Activated CD4-positive, alpha-beta memory T cell treated with anti-CD3 and anti-CD28 coated beads for 36 hours (primary cell): ENCODE data around the gene PAK6. TPM values are rescaled to one million over a fixed set of nuclear protein-coding genes. Genes with fewer than 3 reads are reported as not detected.

Experiments used
- CTCF ChIA-PET: fragments of 350-600 bp; sonication (Branson Sonifier 250); formaldehyde crosslinking; loops from one replicate; lab custom pipeline; 2021; ENCODE audit warnings: antibody characterized with exemption, inconsistent platforms; lab: Charles Lee
- POLR2A ChIA-PET: fragments of 350-600 bp; sonication (Branson Sonifier 250); formaldehyde crosslinking; loops from one replicate; lab custom pipeline; 2021; ENCODE audit warnings: antibody characterized with exemption; lab: Charles Lee
- DNase-seq: peaks from one replicate; pipeline ENCODE4 v3.0.0-alpha.2; 2020
- H3K27ac Mint-ChIP-seq: one replicate; pipeline ENCODE4 v1.8.0; 2021; ENCODE audit warnings: mixed read lengths
- H3K27me3 Mint-ChIP-seq: one replicate; pipeline ENCODE4 v1.8.0; 2021; ENCODE audit warnings: mixed read lengths
- H3K36me3 Mint-ChIP-seq: one replicate; pipeline ENCODE4 v1.8.0; 2021; ENCODE audit warnings: mixed read lengths
- H3K4me1 Mint-ChIP-seq: one replicate; pipeline ENCODE4 v1.8.0; 2021; ENCODE audit warnings: low read depth, mixed read lengths
- H3K4me3 Mint-ChIP-seq: one replicate; pipeline ENCODE4 v1.8.0; 2021; ENCODE audit warnings: mild to moderate bottlenecking, mixed read lengths
- H3K9me3 Mint-ChIP-seq: one replicate; pipeline ENCODE4 v1.8.0; 2021; ENCODE audit warnings: mixed read lengths
- intact Hi-C: fragments of 100-400 bp; cut with micrococcal nuclease; formaldehyde crosslinking; loops from one replicate; pipeline ENCODE4 v1.15.1; 2023
- total RNA-seq, 2 experiments: library from RNA; stranded (reverse); gene quantifications; one replicate each; pipeline ENCODE4 v1.2.3, GENCODE V29; 2021

PAK6 gene
- total RNA-seq, 2 experiments from 2014 or later, result 0.69 to 0.73 TPM

GRCh38 chr15:40289140-40289775 is 50.4 kb downstream of the PAK6 start:
- POLR2A ChIA-PET, result interaction anchor here (1.5 kb wide), 1 partner anchor 18 kb away, joined by 5 read pairs; the partner anchor contains the start of gene PLCB2
- Mint-ChIP-seq H3K27me3 (no peaks in the 10 kb centered on the region), H3K27ac (no peak overlapping the region), H3K9me3 (no peaks in the 10 kb centered on the region), H3K36me3 (no peaks in the 10 kb centered on the region), H3K4me1 (peaks cover 2% of the 10 kb centered on the region), H3K4me3 (no peak overlapping the region)
- DNase-seq, result no peak
- CTCF ChIA-PET, result interaction anchor here (0.8 to 7.3 kb wide), 8 partner anchors 10 to 72 kb away, joined by 3 to 46 read pairs (median 4); partner anchors contain the start of gene PLCB2
- intact Hi-C loops, result no loop called here

GRCh38 chr15:40290545-40290917 is 51.7 kb downstream of the PAK6 start:
- peaks cover under 1% of the 10 kb centered on the region for H3K4me1 Mint-ChIP-seq
- POLR2A ChIA-PET, result interaction anchor here (1.0 kb wide), 1 partner anchor 16 kb away, joined by 3 read pairs; no protein-coding TSS in a partner anchor
- H3K27me3 Mint-ChIP-seq, result no peaks in the 10 kb centered on the region
- no peaks in the 10 kb centered on the region for H3K9me3 Mint-ChIP-seq
- no peak overlapping the region for H3K27ac Mint-ChIP-seq
- DNase-seq, result no peak
- intact Hi-C loops, result no loop called here
- CTCF ChIA-PET, result interaction anchor here (1.3 to 7.3 kb wide), 7 partner anchors 9 to 54 kb away, joined by 4 to 46 read pairs (median 6); partner anchors contain the start of gene PLCB2
- H3K36me3 Mint-ChIP-seq, result no peaks in the 10 kb centered on the region
- no peak overlapping the region for H3K4me3 Mint-ChIP-seq

- Mint-ChIP-seq H3K4me1 (no peaks in the 10 kb centered on the region), H3K27me3 (no peaks in the 10 kb centered on the region), H3K9me3 (no peaks in the 10 kb centered on the region), H3K4me3 (no peak overlapping the region), H3K36me3 (no peaks in the 10 kb centered on the region), H3K27ac (no peak overlapping the region)
- DNase-seq, result no peak
- ChIA-PET CTCF (interaction anchor here (1.1 to 7.3 kb wide), 7 partner anchors 9 to 54 kb away, joined by 3 to 46 read pairs (median 6); partner anchors contain the start of gene PLCB2), POLR2A (interaction anchor here (1.0 kb wide), 1 partner anchor 16 kb away, joined by 3 read pairs; no protein-coding TSS in a partner anchor)
- intact Hi-C loops, result no loop called here
Observed at GRCh38 chr15:40290918-40291574, 52.2 kb downstream of the PAK6 start.

GRCh38 chr15:40292246-40292645 is 53.4 kb downstream of the PAK6 start:
- H3K36me3 Mint-ChIP-seq, result peaks cover 1% of the 10 kb centered on the region
- no peak for DNase-seq
- CTCF ChIA-PET, result interaction anchor here (1.1 to 7.3 kb wide), 2 partner anchors 13 to 17 kb away, joined by 3 to 46 read pairs; no protein-coding TSS in a partner anchor
- no peaks in the 10 kb centered on the region for H3K9me3 Mint-ChIP-seq
- H3K4me1 Mint-ChIP-seq, result no peaks in the 10 kb centered on the region
- no peak overlapping the region for H3K27ac Mint-ChIP-seq
- H3K27me3 Mint-ChIP-seq, result no peaks in the 10 kb centered on the region
- H3K4me3 Mint-ChIP-seq, result no peak overlapping the region
- intact Hi-C loops, result no loop called here
- POLR2A ChIA-PET, result interaction anchor here (0.9 kb wide), 1 partner anchor 16 kb away, joined by 3 read pairs; the partner anchor contains the start of gene PLCB2

GRCh38 chr15:40293006-40293405 is 54.1 kb downstream of the PAK6 start:
- no peaks in the 10 kb centered on the region for H3K9me3 Mint-ChIP-seq
- POLR2A ChIA-PET, result interaction anchor here (0.9 to 1.0 kb wide), 2 partner anchors 15 kb away, joined by 3 read pairs; partner anchors contain the start of gene PLCB2
- no peaks in the 10 kb centered on the region for H3K4me1 Mint-ChIP-seq

GRCh38 chr15:40293905-40294895 is 55.3 kb downstream of the PAK6 start:
- H3K4me3 Mint-ChIP-seq, result no peak overlapping the region
- no peak overlapping the region for H3K27ac Mint-ChIP-seq
- H3K9me3 Mint-ChIP-seq, result no peaks in the 10 kb centered on the region
- no peaks in the 10 kb centered on the region for H3K27me3 Mint-ChIP-seq
- ChIA-PET POLR2A (interaction anchor here (0.9 to 1.0 kb wide), 2 partner anchors 11 to 14 kb away, joined by 3 read pairs; partner anchors contain the start of gene PLCB2), CTCF (interaction anchor here (0.6 to 7.3 kb wide), 6 partner anchors 13 to 44 kb away, joined by 3 to 46 read pairs (median 4); partner anchors contain the start of gene PLCB2)
- intact Hi-C loops, result no loop called here
- no peaks in the 10 kb centered on the region for H3K4me1 Mint-ChIP-seq
- DNase-seq, result no peak
- peaks cover 7% of the 10 kb centered on the region for H3K36me3 Mint-ChIP-seq

More at GRCh38 chr15:40293006-40293405, 54.1 kb downstream of the PAK6 start:
- CTCF ChIA-PET, result interaction anchor here (1.2 to 7.3 kb wide), 3 partner anchors 14 to 18 kb away, joined by 4 to 46 read pairs (median 8); partner anchors contain the start of gene PLCB2
- Mint-ChIP-seq H3K27ac (no peak overlapping the region), H3K36me3 (peaks cover 1% of the 10 kb centered on the region), H3K27me3 (no peaks in the 10 kb centered on the region), H3K4me3 (no peak overlapping the region)
- no peak for DNase-seq
- intact Hi-C loops, result no loop called here

GRCh38 chr15:40295297-40295696 is 56.4 kb downstream of the PAK6 start:
- peaks cover 3% of the 10 kb centered on the region for H3K9me3 Mint-ChIP-seq
- H3K27ac Mint-ChIP-seq, result no peak overlapping the region
- H3K36me3 Mint-ChIP-seq, result peaks cover 15% of the 10 kb centered on the region
- no peaks in the 10 kb centered on the region for H3K4me1 Mint-ChIP-seq
- no peak for DNase-seq
- ChIA-PET CTCF (interaction anchor here (1.1 to 1.5 kb wide), 3 partner anchors 12 to 42 kb away, joined by 3 to 4 read pairs (median 3); partner anchors contain the start of gene PLCB2), POLR2A (interaction anchor here (0.9 kb wide), 1 partner anchor 10 kb away, joined by 3 read pairs; no protein-coding TSS in a partner anchor)
- intact Hi-C loops, result no loop called here
- no peaks in the 10 kb centered on the region for H3K27me3 Mint-ChIP-seq
- no peak overlapping the region for H3K4me3 Mint-ChIP-seq

GRCh38 chr15:40295877-40296560 is 57.2 kb downstream of the PAK6 start:
- peaks cover 8% of the 10 kb centered on the region for H3K9me3 Mint-ChIP-seq
- peaks cover 22% of the 10 kb centered on the region for H3K36me3 Mint-ChIP-seq
- H3K4me3 Mint-ChIP-seq, result no peak overlapping the region
- intact Hi-C loops, result no loop called here
- no peaks in the 10 kb centered on the region for H3K4me1 Mint-ChIP-seq
- ChIA-PET CTCF (interaction anchor here (0.6 to 1.5 kb wide), 4 partner anchors 21 to 42 kb away, joined by 3 to 4 read pairs (median 3); no protein-coding TSS in a partner anchor), POLR2A (no interaction called here)
- DNase-seq, result no peak
- no peak overlapping the region for H3K27ac Mint-ChIP-seq
- H3K27me3 Mint-ChIP-seq, result no peaks in the 10 kb centered on the region

- Mint-ChIP-seq H3K4me1 (no peaks in the 10 kb centered on the region), H3K36me3 (peaks cover 27% of the 10 kb centered on the region), H3K4me3 (no peak overlapping the region), H3K27me3 (no peaks in the 10 kb centered on the region), H3K27ac (no peak overlapping the region), H3K9me3 (peaks cover 8% of the 10 kb centered on the region)
- intact Hi-C loops, result no loop called here
- ChIA-PET CTCF (interaction anchor here (0.6 to 1.0 kb wide), 2 partner anchors 22 to 24 kb away, joined by 3 read pairs; no protein-coding TSS in a partner anchor), POLR2A (no interaction called here)
- DNase-seq, result no peak
Observed at GRCh38 chr15:40296561-40297230, 57.8 kb downstream of the PAK6 start.

- ChIA-PET CTCF (interaction anchor here (1.0 to 1.5 kb wide), 3 partner anchors 11 to 23 kb away, joined by 3 to 4 read pairs (median 3); no protein-coding TSS in a partner anchor), POLR2A (no interaction called here)
- Mint-ChIP-seq H3K36me3 (peaks cover 33% of the 10 kb centered on the region), H3K9me3 (peaks cover 8% of the 10 kb centered on the region), H3K4me3 (no peak overlapping the region), H3K4me1 (no peaks in the 10 kb centered on the region), H3K27me3 (no peaks in the 10 kb centered on the region), H3K27ac (no peak overlapping the region)
- DNase-seq, result no peak
- intact Hi-C loops, result no loop called here
Observed at GRCh38 chr15:40297356-40297755, 58.5 kb downstream of the PAK6 start.
